Stimulated activated CD4-positive, alpha-beta T cell treated with anti-CD3 and anti-CD28 coated beads, Interleukin-12 subunit alpha, Interleukin-12 subunit beta, amount 100 ng/mL, for 4 hours (primary cell): ENCODE measurements around the gene GPR137.
A peak's percentile ranks its signal among the peaks of the same experiment; 100 is the strongest.
"Not testable (repeated sequence)": the region's sequence is repeated elsewhere in the genome, so short reads cannot be mapped to it uniquely, and the experiment has no call there.

ENCODE experiments used
- DNase-seq: peaks from one replicate; pipeline ENCODE4 v3.0.0-alpha.2; 2020

Gene GPR137

GRCh38 chr11:64322925-64323260 lies 37.2 kb downstream of the GPR137 start:
- DNase-seq = no peak

GRCh38 chr11:64323373-64323772 lies 37.7 kb downstream of the GPR137 start:
- no peak for DNase-seq

- DNase-seq = not testable (repeated sequence)
Observed at GRCh38 chr11:64323984-64324383, 38.3 kb downstream of the GPR137 start.

- no peak for DNase-seq
Observed at GRCh38 chr11:64324692-64325469, 39.2 kb downstream of the GPR137 start.

GRCh38 chr11:64327375-64327774 lies 41.7 kb downstream of the GPR137 start:
- DNase-seq = no peak

- no peak for DNase-seq
Observed at GRCh38 chr11:64327993-64328392, 42.3 kb downstream of the GPR137 start.

- DNase-seq = no peak
Observed at GRCh38 chr11:64330888-64331287, 45.2 kb downstream of the GPR137 start.

- DNase-seq = peak; percentile 58
Observed at GRCh38 chr11:64331569-64332371, 46.1 kb downstream of the GPR137 start.

- DNase-seq = no peak
Observed at GRCh38 chr11:64333556-64333955, 47.9 kb downstream of the GPR137 start.

- no peak for DNase-seq
Observed at GRCh38 chr11:64334764-64335735, 49.4 kb downstream of the GPR137 start.

- no peak for DNase-seq
Observed at GRCh38 chr11:64337538-64338249, 52.0 kb downstream of the GPR137 start.

GRCh38 chr11:64338716-64339115 lies 53.1 kb downstream of the GPR137 start:
- DNase-seq = no peak
